Activated CD4-positive, alpha-beta T cell treated with anti-CD3 and anti-CD28 coated beads for 36 hours (primary cell): ENCODE data around the gene EDN2. TPM values are rescaled to one million over a fixed set of nuclear protein-coding genes. Genes with fewer than 3 reads are reported as not detected.

Experiments used
- ATAC-seq: fragments of 200-7000 bp; cut with Tn5 transposase; one replicate; pipeline ENCODE4 v1.10.0; 2021; ENCODE audit warnings: mild to moderate bottlenecking, moderate library complexity
- CTCF ChIA-PET: fragments of 350-600 bp; sonication (Branson Sonifier 250); formaldehyde crosslinking; loops from one replicate; lab custom pipeline; 2021; ENCODE audit warnings: antibody characterized with exemption; lab: Charles Lee
- POLR2A ChIA-PET: fragments of 350-600 bp; sonication (Branson Sonifier 250); formaldehyde crosslinking; loops from one replicate; lab custom pipeline; 2021; ENCODE audit warnings: antibody characterized with exemption, inconsistent platforms; lab: Charles Lee
- DNase-seq: peaks from one replicate; pipeline ENCODE4 v3.0.0-alpha.2; 2020
- H3K27ac Mint-ChIP-seq: one replicate; pipeline ENCODE4 v1.8.0; 2021; ENCODE audit warnings: mixed read lengths
- H3K27me3 Mint-ChIP-seq: one replicate; pipeline ENCODE4 v1.8.0; 2021; ENCODE audit warnings: mixed read lengths
- H3K36me3 Mint-ChIP-seq: one replicate; pipeline ENCODE4 v1.8.0; 2021; ENCODE audit warnings: low read depth, mixed read lengths
- H3K4me1 Mint-ChIP-seq: one replicate; pipeline ENCODE4 v1.8.0; 2021; ENCODE audit warnings: mixed read lengths
- H3K4me3 Mint-ChIP-seq: one replicate; pipeline ENCODE4 v1.8.0; 2021; ENCODE audit warnings: mild to moderate bottlenecking, moderate library complexity, mixed read lengths
- H3K9me3 Mint-ChIP-seq: one replicate; pipeline ENCODE4 v1.8.0; 2021; ENCODE audit warnings: low read depth, mixed read lengths
- intact Hi-C, 2 experiments: fragments of 100-400 bp; cut with DNase I in 1 of 2; cut with micrococcal nuclease in 1 of 2; formaldehyde crosslinking; loops; one replicate each; pipeline versions ENCODE4 v1.14.2 to v1.15.1; 2022 to 2024; cut with DNase I, micrococcal nuclease
- total RNA-seq, 2 experiments: library from RNA; stranded (reverse); gene quantifications; one replicate each; pipeline ENCODE4 v1.2.3, GENCODE V29; 2021

EDN2 gene
- total RNA-seq, 2 experiments from 2014 or later: not detected

GRCh38 chr1:41525891-41526587 is 41.6 kb upstream of the EDN2 start:
- Mint-ChIP-seq H3K4me1 (no peaks in the 10 kb centered on the region), H3K36me3 (peaks cover 36% of the 10 kb centered on the region), H3K9me3 (no peaks in the 10 kb centered on the region), H3K27ac (no peak overlapping the region), H3K27me3 (no peaks in the 10 kb centered on the region), H3K4me3 (no peak overlapping the region)
- DNase-seq (no peak), ATAC-seq (no peak)
- CTCF ChIA-PET: interaction anchor here (0.6 to 0.7 kb wide), 2 partner anchors 10 to 11 kb away, joined by 3 read pairs; no protein-coding TSS in a partner anchor
- POLR2A ChIA-PET: no interaction called here
- intact Hi-C loops: no loop called here

GRCh38 chr1:41524676-41525675 is 40.5 kb upstream of the EDN2 start:
- H3K4me1 Mint-ChIP-seq: no peaks in the 10 kb centered on the region
- no peak overlapping the region for H3K4me3 Mint-ChIP-seq
- H3K27ac Mint-ChIP-seq: no peak overlapping the region
- ATAC-seq (no peak), DNase-seq (no peak)
- peaks cover 30% of the 10 kb centered on the region for H3K36me3 Mint-ChIP-seq
- H3K9me3 Mint-ChIP-seq: no peaks in the 10 kb centered on the region
- no peaks in the 10 kb centered on the region for H3K27me3 Mint-ChIP-seq
- ChIA-PET POLR2A (no interaction called here), CTCF (interaction anchor here (0.6 to 1.9 kb wide), 5 partner anchors 8 to 11 kb away, joined by 3 to 6 read pairs (median 3); no protein-coding TSS in a partner anchor)
- intact Hi-C loops: no loop called here

GRCh38 chr1:41523949-41524675 is 39.6 kb upstream of the EDN2 start:
- CTCF ChIA-PET: interaction anchor here (1.1 to 1.9 kb wide), 3 partner anchors 8 to 649 kb away, joined by 4 to 6 read pairs (median 4); no protein-coding TSS in a partner anchor
- Mint-ChIP-seq H3K9me3 (no peaks in the 10 kb centered on the region), H3K36me3 (peaks cover 26% of the 10 kb centered on the region), H3K4me1 (no peaks in the 10 kb centered on the region), H3K27me3 (no peaks in the 10 kb centered on the region), H3K4me3 (no peak overlapping the region), H3K27ac (no peak overlapping the region)
- no peak for DNase-seq
- intact Hi-C loops: no loop called here
- POLR2A ChIA-PET: no interaction called here
- no peak for ATAC-seq

- intact Hi-C loops: no loop called here
- ATAC-seq: no peak
- no peak overlapping the region for H3K4me3 Mint-ChIP-seq
- H3K27me3 Mint-ChIP-seq: no peaks in the 10 kb centered on the region
- no peaks in the 10 kb centered on the region for H3K4me1 Mint-ChIP-seq
- H3K9me3 Mint-ChIP-seq: no peaks in the 10 kb centered on the region
- no peak for DNase-seq
- no peak overlapping the region for H3K27ac Mint-ChIP-seq
- ChIA-PET CTCF (interaction anchor here (1.1 to 1.9 kb wide), 2 partner anchors 9 to 651 kb away, joined by 4 to 6 read pairs; no protein-coding TSS in a partner anchor), POLR2A (no interaction called here)
- H3K36me3 Mint-ChIP-seq: peaks cover 25% of the 10 kb centered on the region
Measured at GRCh38 chr1:41523071-41523470, 38.6 kb upstream of the EDN2 start.

GRCh38 chr1:41521766-41522165 is 37.3 kb upstream of the EDN2 start:
- intact Hi-C loops: no loop called here
- no peak overlapping the region for H3K4me3 Mint-ChIP-seq
- ATAC-seq: no peak
- peaks cover 6% of the 10 kb centered on the region for H3K4me1 Mint-ChIP-seq
- H3K27ac Mint-ChIP-seq: no peak overlapping the region
- ChIA-PET POLR2A (no interaction called here), CTCF (interaction anchor here (0.7 kb wide), 1 partner anchor 90 kb away, joined by 4 read pairs; no protein-coding TSS in a partner anchor)
- H3K27me3 Mint-ChIP-seq: no peaks in the 10 kb centered on the region
- no peaks in the 10 kb centered on the region for H3K9me3 Mint-ChIP-seq
- H3K36me3 Mint-ChIP-seq: peaks cover 26% of the 10 kb centered on the region
- no peak for DNase-seq

GRCh38 chr1:41520951-41521752 is 36.7 kb upstream of the EDN2 start:
- H3K36me3 Mint-ChIP-seq: peaks cover 26% of the 10 kb centered on the region
- ATAC-seq (no peak), DNase-seq (no peak)
- H3K4me1 Mint-ChIP-seq: peaks cover 11% of the 10 kb centered on the region
- ChIA-PET POLR2A (no interaction called here), CTCF (interaction anchor here (1.1 kb wide), 1 partner anchor 89 kb away, joined by 5 read pairs; no protein-coding TSS in a partner anchor)
- H3K4me3 Mint-ChIP-seq: no peak overlapping the region
- H3K27me3 Mint-ChIP-seq: no peaks in the 10 kb centered on the region
- H3K9me3 Mint-ChIP-seq: no peaks in the 10 kb centered on the region
- no peak overlapping the region for H3K27ac Mint-ChIP-seq
- intact Hi-C loops: no loop called here

GRCh38 chr1:41519667-41520066 is 35.2 kb upstream of the EDN2 start:
- no peaks in the 10 kb centered on the region for H3K27me3 Mint-ChIP-seq
- intact Hi-C loops: loop anchor here (5.0 to 10.0 kb wide), 3 partner anchors 275 to 375 kb away; no protein-coding TSS in a partner anchor
- H3K36me3 Mint-ChIP-seq: peaks cover 29% of the 10 kb centered on the region
- ATAC-seq (no peak), DNase-seq (no peak)
- H3K27ac Mint-ChIP-seq: no peak overlapping the region
- H3K9me3 Mint-ChIP-seq: no peaks in the 10 kb centered on the region
- no peak overlapping the region for H3K4me3 Mint-ChIP-seq
- CTCF ChIA-PET: interaction anchor here (0.6 kb wide), 1 partner anchor 44 kb away, joined by 3 read pairs; no protein-coding TSS in a partner anchor
- H3K4me1 Mint-ChIP-seq: peaks cover 11% of the 10 kb centered on the region
- POLR2A ChIA-PET: no interaction called here

GRCh38 chr1:41518471-41518870 is 34.0 kb upstream of the EDN2 start:
- ChIA-PET POLR2A (no interaction called here), CTCF (interaction anchor here (0.8 to 1.0 kb wide), 2 partner anchors 251 to 357 kb away, joined by 3 read pairs; no protein-coding TSS in a partner anchor)
- peaks cover 11% of the 10 kb centered on the region for H3K4me1 Mint-ChIP-seq
- H3K27me3 Mint-ChIP-seq: no peaks in the 10 kb centered on the region
- H3K4me3 Mint-ChIP-seq: no peak overlapping the region
- ATAC-seq: no peak
- peaks cover 26% of the 10 kb centered on the region for H3K36me3 Mint-ChIP-seq
- no peak overlapping the region for H3K27ac Mint-ChIP-seq
- intact Hi-C loops: loop anchor here (5.0 to 10.0 kb wide), 3 partner anchors 276 to 376 kb away; no protein-coding TSS in a partner anchor
- DNase-seq: no peak
- H3K9me3 Mint-ChIP-seq: no peaks in the 10 kb centered on the region

- Mint-ChIP-seq H3K4me3 (no peak overlapping the region), H3K36me3 (peaks cover 23% of the 10 kb centered on the region), H3K27ac (no peak overlapping the region), H3K27me3 (no peaks in the 10 kb centered on the region), H3K9me3 (no peaks in the 10 kb centered on the region), H3K4me1 (peaks cover 11% of the 10 kb centered on the region)
- intact Hi-C loops: loop anchor here (2.0 to 10.0 kb wide), 4 partner anchors 278 to 378 kb away; no protein-coding TSS in a partner anchor
- POLR2A ChIA-PET: no interaction called here
- CTCF ChIA-PET: interaction anchor here (0.9 to 1.2 kb wide), 3 partner anchors 8 to 657 kb away, joined by 3 to 4 read pairs (median 3); no protein-coding TSS in a partner anchor
- ATAC-seq (no peak), DNase-seq (no peak)
Measured at GRCh38 chr1:41517062-41517438, 32.6 kb upstream of the EDN2 start.
